Transverse colon (tissue), 3 donors: ENCODE data around the gene TBCEL.

Experiments
- EP300 ChIP-seq: sonication (generic); formaldehyde crosslinking; IDR thresholded peaks from one replicate; pipeline ENCODE4 v1.6.1; 2017; ENCODE audit warnings: antibody characterized with exemption, low read depth
- POLR2A ChIP-seq: fragments of 450-650 bp; IDR thresholded peaks from one replicate; pipeline ENCODE4 v1.6.1; 2016; ENCODE audit warnings: antibody characterized with exemption, mild to moderate bottlenecking, moderate library complexity
- TF ChIP-seq, protein P1 (sequence below), 5 experiments: fragments of 200-600 bp in 3 of 5; fragments of 450-650 bp in 2 of 5; sonication (generic) in 3 of 5; IDR thresholded peaks; 1 replicate in 2 of 5; 2 replicates in 3 of 5; pipeline ENCODE4 v1.5.1; 2016 to 2017; ENCODE audit warnings: antibody characterized with exemption in 5 of 5, inconsistent platforms in 3 of 5, mild to moderate bottlenecking in 2 of 5, moderate library complexity in 1 of 5

DNA sequence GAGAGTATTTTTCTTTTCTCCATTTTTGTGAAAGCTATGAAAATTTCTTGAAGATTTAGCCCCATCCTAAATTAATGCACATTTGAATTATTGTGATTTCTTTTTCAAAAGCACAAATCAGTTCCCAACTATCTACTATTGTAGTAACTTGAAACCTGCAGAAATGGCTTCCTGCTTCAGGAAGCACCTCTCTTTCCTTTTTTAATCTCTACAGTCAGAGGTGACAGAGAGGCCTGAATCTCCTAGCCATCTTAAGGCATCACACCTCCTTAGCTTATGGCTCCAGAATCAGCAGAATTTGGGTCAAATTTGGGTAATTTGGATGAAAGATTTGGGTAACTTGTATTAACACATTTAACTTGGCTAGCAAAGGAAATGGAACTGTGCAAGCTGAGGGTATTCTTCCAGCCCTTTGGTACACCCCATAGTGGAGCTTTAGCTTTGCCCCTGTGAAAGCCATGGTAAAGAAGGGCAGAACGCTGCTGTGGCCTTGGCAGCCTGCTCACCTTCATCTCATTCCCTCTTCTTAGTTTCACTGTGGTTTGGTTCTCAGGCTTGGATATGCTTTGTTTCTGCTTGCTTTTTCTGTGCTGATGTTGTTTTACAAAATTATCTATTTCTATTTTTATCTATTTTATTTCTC is 16.2 kb downstream of the TBCEL start:
- TF ChIP-seq, protein P1, sequence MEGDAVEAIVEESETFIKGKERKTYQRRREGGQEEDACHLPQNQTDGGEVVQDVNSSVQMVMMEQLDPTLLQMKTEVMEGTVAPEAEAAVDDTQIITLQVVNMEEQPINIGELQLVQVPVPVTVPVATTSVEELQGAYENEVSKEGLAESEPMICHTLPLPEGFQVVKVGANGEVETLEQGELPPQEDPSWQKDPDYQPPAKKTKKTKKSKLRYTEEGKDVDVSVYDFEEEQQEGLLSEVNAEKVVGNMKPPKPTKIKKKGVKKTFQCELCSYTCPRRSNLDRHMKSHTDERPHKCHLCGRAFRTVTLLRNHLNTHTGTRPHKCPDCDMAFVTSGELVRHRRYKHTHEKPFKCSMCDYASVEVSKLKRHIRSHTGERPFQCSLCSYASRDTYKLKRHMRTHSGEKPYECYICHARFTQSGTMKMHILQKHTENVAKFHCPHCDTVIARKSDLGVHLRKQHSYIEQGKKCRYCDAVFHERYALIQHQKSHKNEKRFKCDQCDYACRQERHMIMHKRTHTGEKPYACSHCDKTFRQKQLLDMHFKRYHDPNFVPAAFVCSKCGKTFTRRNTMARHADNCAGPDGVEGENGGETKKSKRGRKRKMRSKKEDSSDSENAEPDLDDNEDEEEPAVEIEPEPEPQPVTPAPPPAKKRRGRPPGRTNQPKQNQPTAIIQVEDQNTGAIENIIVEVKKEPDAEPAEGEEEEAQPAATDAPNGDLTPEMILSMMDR (IDR thresholded peaks at IDR 0.05) = no peak
- TF ChIP-seq POLR2A (no peak), EP300 (no peak)
